HEK293 (cell line): ENCODE results near the gene AATF.

ENCODE experiments used
- CTCF ChIA-PET: fragments of 350-600 bp; formaldehyde crosslinking; extraction: SDS; loops from one replicate; lab custom pipeline; 2021; ENCODE audit warnings: antibody characterized with exemption; lab: Yijun Ruan, JAX
- POLR2A ChIA-PET: fragments of 300-600 bp; formaldehyde crosslinking; extraction: SDS; loops from one replicate; lab custom pipeline; 2020; ENCODE audit warnings: antibody characterized with exemption, inconsistent platforms; lab: Yijun Ruan, JAX
- H3K27ac ChIP-seq: fragments of 200-500 bp; sonication (Bioruptor generic); 2 replicates; pipeline ENCODE4 v1.5.1; 2014; ENCODE audit warnings: low read depth, low read length, control low read depth, inconsistent platforms; ENCODE audit errors: extremely low read depth
- H3K36me3 ChIP-seq, 2 experiments: fragments of 200-500 bp in 1 of 2; sonication (Bioruptor generic) in 1 of 2; 1 replicate in 1 of 2; 2 replicates in 1 of 2; pipeline ENCODE4 v1.5.1; 2014 to 2017; ENCODE audit warnings: inconsistent platforms in 2 of 2, low read length in 2 of 2; ENCODE audit not compliant: control insufficient read depth in 2 of 2, insufficient read depth in 1 of 2
- H3K4me1 ChIP-seq: fragments of 200-500 bp; sonication (Bioruptor generic); 2 replicates; pipeline ENCODE4 v1.5.1; 2014; ENCODE audit warnings: mild to moderate bottlenecking, low read length, inconsistent platforms; ENCODE audit not compliant: control insufficient read depth, insufficient read depth
- H3K4me3 ChIP-seq: 2 replicates; pipeline ENCODE4 v1.5.1; 2011; ENCODE audit warnings: low read depth, mild to moderate bottlenecking, control low read depth, low read length, moderate library complexity
- H3K9me3 ChIP-seq: fragments of 200-500 bp; sonication (Bioruptor generic); 2 replicates; pipeline ENCODE4 v1.5.1; 2014; ENCODE audit warnings: low read depth, low read length, inconsistent platforms; ENCODE audit not compliant: control insufficient read depth, insufficient read depth
- HOXD13 ChIP-seq: sonication (generic); formaldehyde crosslinking; IDR thresholded peaks from 2 replicates; pipeline ENCODE4 v1.8.0; 2022; ENCODE audit warnings: missing genetic modification reagents, borderline replicate concordance
- MYNN ChIP-seq: fragments of 450-650 bp; formaldehyde crosslinking; IDR thresholded peaks from 2 replicates; pipeline ENCODE4 v1.5.1; 2016; ENCODE audit warnings: missing biosample characterization, missing genetic modification characterization, borderline replicate concordance
- PRDM1 ChIP-seq: fragments of 450-650 bp; formaldehyde crosslinking; IDR thresholded peaks from 2 replicates; pipeline ENCODE4; 2016; ENCODE audit warnings: missing biosample characterization, missing genetic modification characterization
- REPIN1 ChIP-seq: fragments of 450-650 bp; formaldehyde crosslinking; IDR thresholded peaks from 2 replicates; pipeline ENCODE4 v1.5.1; 2017; ENCODE audit warnings: missing biosample characterization, missing genetic modification characterization, low read depth
- TCF7L2 ChIP-seq: IDR thresholded peaks from 2 replicates; pipeline ENCODE4 v1.6.1; 2011; ENCODE audit warnings: low read depth, mild to moderate bottlenecking, inconsistent platforms, low read length, moderate library complexity, borderline replicate concordance
- ZFP41 ChIP-seq: fragments of 450-650 bp; formaldehyde crosslinking; IDR thresholded peaks from 2 replicates; pipeline ENCODE4 v1.5.1; 2016; ENCODE audit warnings: missing biosample characterization, missing genetic modification characterization, borderline replicate concordance
- ZNF138 ChIP-seq: fragments of 450-650 bp; formaldehyde crosslinking; IDR thresholded peaks from 2 replicates; pipeline ENCODE4 v1.5.1; 2016; ENCODE audit warnings: missing biosample characterization, missing genetic modification characterization, borderline replicate concordance
- ZNF19 ChIP-seq: fragments of 450-650 bp; formaldehyde crosslinking; IDR thresholded peaks from 2 replicates; pipeline ENCODE4; 2016; ENCODE audit warnings: missing biosample characterization, missing genetic modification characterization, low read depth
- ZNF544 ChIP-seq: fragments of 450-650 bp; formaldehyde crosslinking; IDR thresholded peaks from 2 replicates; pipeline ENCODE4 v1.5.0; 2017; ENCODE audit warnings: missing biosample characterization, missing genetic modification characterization
- ZNF560 ChIP-seq: fragments of 450-650 bp; formaldehyde crosslinking; IDR thresholded peaks from 2 replicates; pipeline ENCODE4 v1.5.1; 2017; ENCODE audit warnings: missing biosample characterization, missing genetic modification characterization, borderline replicate concordance
- ZNF621 ChIP-seq: fragments of 450-650 bp; formaldehyde crosslinking; IDR thresholded peaks from 2 replicates; pipeline ENCODE4 v1.5.1; 2017; ENCODE audit warnings: missing biosample characterization, missing genetic modification characterization
- ZNF658 ChIP-seq: fragments of 450-650 bp; formaldehyde crosslinking; IDR thresholded peaks from 2 replicates; pipeline ENCODE4; 2016; ENCODE audit warnings: missing biosample characterization, missing genetic modification characterization
- ZNF664 ChIP-seq: fragments of 450-650 bp; formaldehyde crosslinking; IDR thresholded peaks from 2 replicates; pipeline ENCODE4 v1.5.1; 2016; ENCODE audit warnings: missing biosample characterization, missing genetic modification characterization
- ZNF707 ChIP-seq: fragments of 450-650 bp; formaldehyde crosslinking; IDR thresholded peaks from 2 replicates; pipeline ENCODE4 v1.5.1; 2016; ENCODE audit warnings: missing biosample characterization, missing genetic modification characterization
- ZNF830 ChIP-seq: fragments of 450-650 bp; IDR thresholded peaks from 2 replicates; pipeline ENCODE4 v1.5.0; 2018; ENCODE audit warnings: missing biosample characterization, missing genetic modification characterization, low read depth, mild to moderate bottlenecking, moderate library complexity
- ZSCAN30 ChIP-seq: fragments of 450-650 bp; IDR thresholded peaks from 2 replicates; pipeline ENCODE4 v1.5.1; 2018; ENCODE audit warnings: missing biosample characterization, mild to moderate bottlenecking, missing genetic modification characterization, moderate library complexity
- TF ChIP-seq, protein P1 (sequence below): fragments of 450-650 bp; formaldehyde crosslinking; IDR thresholded peaks from 2 replicates; pipeline ENCODE4 v1.5.1; 2016; ENCODE audit warnings: missing biosample characterization, missing genetic modification characterization
- TF ChIP-seq, protein P2 (sequence below): fragments of 450-650 bp; formaldehyde crosslinking; IDR thresholded peaks from 2 replicates; pipeline ENCODE4 v1.5.1; 2017; ENCODE audit warnings: missing biosample characterization, missing genetic modification characterization
- TF ChIP-seq, protein P3 (sequence below): fragments of 450-650 bp; formaldehyde crosslinking; IDR thresholded peaks from 2 replicates; pipeline ENCODE4 v1.5.1; 2016; ENCODE audit warnings: missing biosample characterization, missing genetic modification characterization, borderline replicate concordance
- TF ChIP-seq, protein P4 (sequence below): fragments of 450-650 bp; formaldehyde crosslinking; IDR thresholded peaks from 2 replicates; pipeline ENCODE4 v1.5.1; 2016; ENCODE audit warnings: missing biosample characterization, missing genetic modification characterization
- TF ChIP-seq, protein P5 (sequence below): fragments of 450-650 bp; formaldehyde crosslinking; IDR thresholded peaks from 2 replicates; pipeline ENCODE4 v1.5.1; 2017; ENCODE audit warnings: missing biosample characterization, missing genetic modification characterization

The AATF gene

DNA sequence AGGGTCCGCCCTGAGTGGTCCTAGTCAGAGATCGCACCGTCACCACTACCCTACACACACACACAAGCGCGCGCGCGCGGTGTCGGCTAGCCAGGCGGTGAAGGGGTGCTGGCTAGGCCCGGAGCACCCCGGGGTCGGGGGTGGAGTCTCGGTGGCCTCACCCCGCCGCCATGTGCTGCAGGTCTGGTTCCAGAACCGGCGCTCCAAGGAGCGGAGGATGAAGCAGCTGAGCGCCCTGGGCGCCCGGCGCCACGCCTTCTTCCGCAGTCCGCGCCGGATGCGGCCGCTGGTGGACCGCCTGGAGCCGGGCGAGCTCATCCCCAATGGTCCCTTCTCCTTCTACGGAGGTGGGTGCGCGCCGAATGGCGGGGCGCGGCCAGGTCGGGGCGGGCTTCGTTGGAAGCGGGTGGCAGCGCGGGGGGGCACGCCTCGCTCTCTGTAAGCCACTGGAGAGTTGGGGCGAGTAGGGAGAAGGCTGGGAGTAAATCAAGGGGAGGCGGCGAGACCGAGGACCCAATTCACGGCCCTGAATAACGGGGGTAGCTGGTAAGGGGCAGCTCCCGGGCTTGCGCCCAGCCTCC is 6.6 kb upstream of the AATF start (continued):
- TF ChIP-seq PRDM1 (tag by site-specific recombination) (no peak), MYNN (tag by site-specific recombination) (no peak), REPIN1 (tag by site-specific recombination) (no peak), ZNF621 (no peak), ZNF138 (tag by site-specific recombination) (no peak), ZNF658 (tag by site-specific recombination) (no peak), TCF7L2 (no peak)
- TF ChIP-seq, protein P1, sequence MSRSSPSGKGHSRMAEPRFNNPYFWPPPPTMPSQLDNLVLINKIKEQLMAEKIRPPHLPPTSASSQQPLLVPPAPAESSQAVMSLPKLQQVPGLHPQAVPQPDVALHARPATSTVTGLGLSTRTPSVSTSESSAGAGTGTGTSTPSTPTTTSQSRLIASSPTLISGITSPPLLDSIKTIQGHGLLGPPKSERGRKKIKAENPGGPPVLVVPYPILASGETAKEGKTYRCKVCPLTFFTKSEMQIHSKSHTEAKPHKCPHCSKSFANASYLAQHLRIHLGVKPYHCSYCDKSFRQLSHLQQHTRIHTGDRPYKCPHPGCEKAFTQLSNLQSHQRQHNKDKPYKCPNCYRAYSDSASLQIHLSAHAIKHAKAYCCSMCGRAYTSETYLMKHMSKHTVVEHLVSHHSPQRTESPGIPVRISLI (tag by site-specific recombination), result no peak
- TF ChIP-seq, protein P2, sequence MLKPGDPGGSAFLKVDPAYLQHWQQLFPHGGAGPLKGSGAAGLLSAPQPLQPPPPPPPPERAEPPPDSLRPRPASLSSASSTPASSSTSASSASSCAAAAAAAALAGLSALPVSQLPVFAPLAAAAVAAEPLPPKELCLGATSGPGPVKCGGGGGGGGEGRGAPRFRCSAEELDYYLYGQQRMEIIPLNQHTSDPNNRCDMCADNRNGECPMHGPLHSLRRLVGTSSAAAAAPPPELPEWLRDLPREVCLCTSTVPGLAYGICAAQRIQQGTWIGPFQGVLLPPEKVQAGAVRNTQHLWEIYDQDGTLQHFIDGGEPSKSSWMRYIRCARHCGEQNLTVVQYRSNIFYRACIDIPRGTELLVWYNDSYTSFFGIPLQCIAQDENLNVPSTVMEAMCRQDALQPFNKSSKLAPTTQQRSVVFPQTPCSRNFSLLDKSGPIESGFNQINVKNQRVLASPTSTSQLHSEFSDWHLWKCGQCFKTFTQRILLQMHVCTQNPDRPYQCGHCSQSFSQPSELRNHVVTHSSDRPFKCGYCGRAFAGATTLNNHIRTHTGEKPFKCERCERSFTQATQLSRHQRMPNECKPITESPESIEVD (tag by site-specific recombination), result no peak
- TF ChIP-seq, protein P3, sequence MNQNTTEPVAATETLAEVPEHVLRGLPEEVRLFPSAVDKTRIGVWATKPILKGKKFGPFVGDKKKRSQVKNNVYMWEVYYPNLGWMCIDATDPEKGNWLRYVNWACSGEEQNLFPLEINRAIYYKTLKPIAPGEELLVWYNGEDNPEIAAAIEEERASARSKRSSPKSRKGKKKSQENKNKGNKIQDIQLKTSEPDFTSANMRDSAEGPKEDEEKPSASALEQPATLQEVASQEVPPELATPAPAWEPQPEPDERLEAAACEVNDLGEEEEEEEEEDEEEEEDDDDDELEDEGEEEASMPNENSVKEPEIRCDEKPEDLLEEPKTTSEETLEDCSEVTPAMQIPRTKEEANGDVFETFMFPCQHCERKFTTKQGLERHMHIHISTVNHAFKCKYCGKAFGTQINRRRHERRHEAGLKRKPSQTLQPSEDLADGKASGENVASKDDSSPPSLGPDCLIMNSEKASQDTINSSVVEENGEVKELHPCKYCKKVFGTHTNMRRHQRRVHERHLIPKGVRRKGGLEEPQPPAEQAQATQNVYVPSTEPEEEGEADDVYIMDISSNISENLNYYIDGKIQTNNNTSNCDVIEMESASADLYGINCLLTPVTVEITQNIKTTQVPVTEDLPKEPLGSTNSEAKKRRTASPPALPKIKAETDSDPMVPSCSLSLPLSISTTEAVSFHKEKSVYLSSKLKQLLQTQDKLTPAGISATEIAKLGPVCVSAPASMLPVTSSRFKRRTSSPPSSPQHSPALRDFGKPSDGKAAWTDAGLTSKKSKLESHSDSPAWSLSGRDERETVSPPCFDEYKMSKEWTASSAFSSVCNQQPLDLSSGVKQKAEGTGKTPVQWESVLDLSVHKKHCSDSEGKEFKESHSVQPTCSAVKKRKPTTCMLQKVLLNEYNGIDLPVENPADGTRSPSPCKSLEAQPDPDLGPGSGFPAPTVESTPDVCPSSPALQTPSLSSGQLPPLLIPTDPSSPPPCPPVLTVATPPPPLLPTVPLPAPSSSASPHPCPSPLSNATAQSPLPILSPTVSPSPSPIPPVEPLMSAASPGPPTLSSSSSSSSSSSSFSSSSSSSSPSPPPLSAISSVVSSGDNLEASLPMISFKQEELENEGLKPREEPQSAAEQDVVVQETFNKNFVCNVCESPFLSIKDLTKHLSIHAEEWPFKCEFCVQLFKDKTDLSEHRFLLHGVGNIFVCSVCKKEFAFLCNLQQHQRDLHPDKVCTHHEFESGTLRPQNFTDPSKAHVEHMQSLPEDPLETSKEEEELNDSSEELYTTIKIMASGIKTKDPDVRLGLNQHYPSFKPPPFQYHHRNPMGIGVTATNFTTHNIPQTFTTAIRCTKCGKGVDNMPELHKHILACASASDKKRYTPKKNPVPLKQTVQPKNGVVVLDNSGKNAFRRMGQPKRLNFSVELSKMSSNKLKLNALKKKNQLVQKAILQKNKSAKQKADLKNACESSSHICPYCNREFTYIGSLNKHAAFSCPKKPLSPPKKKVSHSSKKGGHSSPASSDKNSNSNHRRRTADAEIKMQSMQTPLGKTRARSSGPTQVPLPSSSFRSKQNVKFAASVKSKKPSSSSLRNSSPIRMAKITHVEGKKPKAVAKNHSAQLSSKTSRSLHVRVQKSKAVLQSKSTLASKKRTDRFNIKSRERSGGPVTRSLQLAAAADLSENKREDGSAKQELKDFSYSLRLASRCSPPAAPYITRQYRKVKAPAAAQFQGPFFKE (tag by site-specific recombination), result no peak

DNA sequence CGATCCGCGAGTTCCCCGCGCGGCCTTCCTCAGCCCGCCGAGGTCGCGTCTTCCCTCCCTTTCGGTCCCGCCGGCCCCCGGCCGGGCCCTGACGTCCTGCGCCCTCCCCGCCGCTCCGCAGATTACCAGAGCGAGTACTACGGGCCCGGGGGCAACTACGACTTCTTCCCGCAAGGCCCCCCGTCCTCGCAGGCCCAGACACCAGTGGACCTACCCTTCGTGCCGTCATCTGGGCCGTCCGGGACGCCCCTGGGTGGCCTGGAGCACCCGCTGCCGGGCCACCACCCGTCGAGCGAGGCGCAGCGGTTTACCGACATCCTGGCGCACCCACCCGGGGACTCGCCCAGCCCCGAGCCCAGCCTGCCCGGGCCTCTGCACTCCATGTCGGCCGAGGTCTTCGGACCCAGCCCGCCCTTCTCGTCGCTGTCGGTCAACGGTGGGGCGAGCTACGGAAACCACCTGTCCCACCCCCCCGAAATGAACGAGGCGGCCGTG is 6.1 kb upstream of the AATF start:
- CTCF ChIA-PET, result interaction anchor here (1.0 kb wide), 1 partner anchor 186 kb away, joined by 4 read pairs; no protein-coding TSS in a partner anchor
- no peak overlapping the region for H3K27ac ChIP-seq
- H3K4me3 ChIP-seq, result no peak overlapping the region
- H3K9me3 ChIP-seq, result no peaks in the 10 kb centered on the region
- no peaks in the 10 kb centered on the region for H3K4me1 ChIP-seq
- POLR2A ChIA-PET, result no interaction called here
- H3K36me3 ChIP-seq, result peaks cover 0 to 34% of the 10 kb centered on the region in 2 experiments; a peak in 1 of 3 replicates
- TF ChIP-seq HOXD13 (CRISPR knock-in tag) (no peak), ZNF664 (no peak), ZSCAN30 (tag by site-specific recombination) (no peak), ZNF560 (tag by site-specific recombination) (no peak), ZNF707 (tag by site-specific recombination) (no peak), ZNF544 (tag by site-specific recombination) (no peak), ZNF830 (tag by site-specific recombination) (no peak), ZFP41 (tag by site-specific recombination) (no peak), ZNF19 (tag by site-specific recombination) (no peak)
- TF ChIP-seq, protein P4, sequence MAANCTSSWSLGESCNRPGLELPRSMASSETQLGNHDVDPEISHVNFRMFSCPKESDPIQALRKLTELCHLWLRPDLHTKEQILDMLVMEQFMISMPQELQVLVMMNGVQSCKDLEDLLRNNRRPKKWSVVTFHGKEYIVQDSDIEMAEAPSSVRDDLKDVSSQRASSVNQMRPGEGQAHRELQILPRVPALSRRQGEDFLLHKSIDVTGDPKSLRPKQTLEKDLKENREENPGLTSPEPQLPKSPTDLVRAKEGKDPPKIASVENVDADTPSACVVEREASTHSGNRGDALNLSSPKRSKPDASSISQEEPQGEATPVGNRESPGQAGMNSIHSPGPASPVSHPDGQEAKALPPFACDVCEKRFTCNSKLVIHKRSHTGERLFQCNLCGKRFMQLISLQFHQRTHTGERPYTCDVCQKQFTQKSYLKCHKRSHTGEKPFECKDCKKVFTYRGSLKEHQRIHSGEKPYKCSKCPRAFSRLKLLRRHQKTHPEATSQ (tag by site-specific recombination), result no peak
- TF ChIP-seq, protein P5, sequence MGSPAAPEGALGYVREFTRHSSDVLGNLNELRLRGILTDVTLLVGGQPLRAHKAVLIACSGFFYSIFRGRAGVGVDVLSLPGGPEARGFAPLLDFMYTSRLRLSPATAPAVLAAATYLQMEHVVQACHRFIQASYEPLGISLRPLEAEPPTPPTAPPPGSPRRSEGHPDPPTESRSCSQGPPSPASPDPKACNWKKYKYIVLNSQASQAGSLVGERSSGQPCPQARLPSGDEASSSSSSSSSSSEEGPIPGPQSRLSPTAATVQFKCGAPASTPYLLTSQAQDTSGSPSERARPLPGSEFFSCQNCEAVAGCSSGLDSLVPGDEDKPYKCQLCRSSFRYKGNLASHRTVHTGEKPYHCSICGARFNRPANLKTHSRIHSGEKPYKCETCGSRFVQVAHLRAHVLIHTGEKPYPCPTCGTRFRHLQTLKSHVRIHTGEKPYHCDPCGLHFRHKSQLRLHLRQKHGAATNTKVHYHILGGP (tag by site-specific recombination), result no peak
